H1 (cell line): Measurements from ENCODE around the gene PRKAG3.

ENCODE experiments used
- CREB1 ChIP-seq: IDR thresholded peaks from 2 replicates; pipeline ENCODE4 v1.6.1; 2012; ENCODE audit warnings: inconsistent platforms
- FOSL1 ChIP-seq: IDR thresholded peaks from 2 replicates; pipeline ENCODE4 v1.6.1; 2011; ENCODE audit warnings: mild to moderate bottlenecking, low read depth, low read length, moderate library complexity; ENCODE audit not compliant: insufficient read depth
- JUN ChIP-seq: IDR thresholded peaks from 2 replicates; pipeline ENCODE4 v1.6.1; 2011; ENCODE audit warnings: low read depth, mild to moderate bottlenecking, improper control_type of control experiment, low read length
- SIX5 ChIP-seq: IDR thresholded peaks from 2 replicates; pipeline ENCODE4 v1.6.1; 2011; ENCODE audit warnings: mild to moderate bottlenecking, low read depth, low read length

DNA sequence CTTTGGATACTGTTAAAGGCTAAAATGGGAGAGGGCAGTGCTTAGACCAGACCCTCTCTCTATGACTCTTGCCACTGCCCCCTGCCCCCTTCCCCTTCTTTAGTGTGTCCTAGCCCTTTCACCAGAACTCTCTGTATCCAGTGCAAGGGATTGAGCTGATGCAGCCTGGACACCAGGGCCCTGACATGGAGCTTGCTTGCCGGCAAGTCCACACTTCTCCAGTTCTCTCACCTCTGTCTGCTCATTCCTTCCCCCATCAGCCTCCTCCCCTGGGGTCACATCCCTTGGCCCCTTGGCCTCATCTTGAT is 26.5 kb upstream of the PRKAG3 start:
- TF ChIP-seq CREB1 (no peak), SIX5 (no peak), FOSL1 (no peak), JUN (no peak)
